WI38 (cell line): ENCODE results near the gene FAXC.

ENCODE experiments used
- H3K4me3 ChIP-seq: 2 replicates; pipeline ENCODE4 v1.5.1; 2011; ENCODE audit warnings: low read depth, mild to moderate bottlenecking, control low read depth, low read length
- TF ChIP-seq, protein P1 (sequence below): IDR thresholded peaks from 2 replicates; pipeline ENCODE4 v1.5.1; 2012; ENCODE audit warnings: low read depth, mild to moderate bottlenecking, control low read depth, low read length

FAXC gene

DNA sequence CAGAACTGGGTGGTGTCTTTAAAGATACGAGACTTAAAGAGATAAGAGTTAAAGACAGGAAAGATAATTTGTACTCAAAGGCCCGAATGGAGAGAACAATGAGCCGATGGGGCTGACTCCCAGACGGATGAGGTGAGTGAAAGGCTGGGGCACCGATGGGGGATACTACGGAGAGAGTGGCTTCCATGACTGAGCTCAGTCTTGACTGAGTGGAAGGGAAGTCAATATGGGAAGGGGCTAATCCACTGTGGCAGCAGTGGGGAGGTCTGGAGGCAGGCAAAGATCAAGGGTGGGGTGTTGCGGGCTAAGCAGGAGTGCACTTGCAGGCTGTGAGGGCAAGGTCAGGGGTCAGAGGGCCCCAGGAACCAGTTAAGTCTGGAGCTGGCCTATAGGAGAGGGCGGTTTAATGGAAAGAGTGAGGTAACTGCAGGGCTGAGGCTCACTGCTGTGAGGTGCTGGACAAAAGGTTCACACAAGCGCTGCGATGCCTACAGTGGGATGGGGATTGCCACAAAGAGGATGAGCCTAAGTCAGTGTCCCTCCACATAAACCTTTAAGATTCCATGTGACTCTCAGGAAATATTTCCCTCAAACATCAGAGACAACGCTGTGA, 42.1 kb downstream of the FAXC start:
- no peak overlapping the region for H3K4me3 ChIP-seq
- TF ChIP-seq, protein P1, sequence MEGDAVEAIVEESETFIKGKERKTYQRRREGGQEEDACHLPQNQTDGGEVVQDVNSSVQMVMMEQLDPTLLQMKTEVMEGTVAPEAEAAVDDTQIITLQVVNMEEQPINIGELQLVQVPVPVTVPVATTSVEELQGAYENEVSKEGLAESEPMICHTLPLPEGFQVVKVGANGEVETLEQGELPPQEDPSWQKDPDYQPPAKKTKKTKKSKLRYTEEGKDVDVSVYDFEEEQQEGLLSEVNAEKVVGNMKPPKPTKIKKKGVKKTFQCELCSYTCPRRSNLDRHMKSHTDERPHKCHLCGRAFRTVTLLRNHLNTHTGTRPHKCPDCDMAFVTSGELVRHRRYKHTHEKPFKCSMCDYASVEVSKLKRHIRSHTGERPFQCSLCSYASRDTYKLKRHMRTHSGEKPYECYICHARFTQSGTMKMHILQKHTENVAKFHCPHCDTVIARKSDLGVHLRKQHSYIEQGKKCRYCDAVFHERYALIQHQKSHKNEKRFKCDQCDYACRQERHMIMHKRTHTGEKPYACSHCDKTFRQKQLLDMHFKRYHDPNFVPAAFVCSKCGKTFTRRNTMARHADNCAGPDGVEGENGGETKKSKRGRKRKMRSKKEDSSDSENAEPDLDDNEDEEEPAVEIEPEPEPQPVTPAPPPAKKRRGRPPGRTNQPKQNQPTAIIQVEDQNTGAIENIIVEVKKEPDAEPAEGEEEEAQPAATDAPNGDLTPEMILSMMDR, result no peak

DNA sequence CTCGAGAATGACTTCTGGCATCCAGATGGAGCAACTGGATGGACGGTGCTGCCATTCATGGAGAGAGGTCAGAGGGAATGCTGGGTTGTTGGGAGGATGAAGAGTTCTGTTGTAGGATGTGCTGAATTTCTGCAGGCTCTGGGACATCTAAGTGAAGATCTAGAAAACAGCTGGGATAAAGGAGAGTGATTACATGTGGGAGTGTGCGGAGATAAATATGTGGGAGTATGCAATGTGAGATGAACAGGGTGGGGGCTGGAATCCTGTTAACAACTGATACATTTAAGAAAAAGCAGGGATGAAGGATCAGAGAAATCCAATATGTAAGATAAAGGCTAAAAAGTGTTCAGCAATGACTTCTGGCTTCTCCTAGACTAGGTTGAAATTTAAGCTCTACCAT, 43.1 kb downstream of the FAXC start:
- TF ChIP-seq, protein P1, result no peak
- H3K4me3 ChIP-seq, result no peak overlapping the region

DNA sequence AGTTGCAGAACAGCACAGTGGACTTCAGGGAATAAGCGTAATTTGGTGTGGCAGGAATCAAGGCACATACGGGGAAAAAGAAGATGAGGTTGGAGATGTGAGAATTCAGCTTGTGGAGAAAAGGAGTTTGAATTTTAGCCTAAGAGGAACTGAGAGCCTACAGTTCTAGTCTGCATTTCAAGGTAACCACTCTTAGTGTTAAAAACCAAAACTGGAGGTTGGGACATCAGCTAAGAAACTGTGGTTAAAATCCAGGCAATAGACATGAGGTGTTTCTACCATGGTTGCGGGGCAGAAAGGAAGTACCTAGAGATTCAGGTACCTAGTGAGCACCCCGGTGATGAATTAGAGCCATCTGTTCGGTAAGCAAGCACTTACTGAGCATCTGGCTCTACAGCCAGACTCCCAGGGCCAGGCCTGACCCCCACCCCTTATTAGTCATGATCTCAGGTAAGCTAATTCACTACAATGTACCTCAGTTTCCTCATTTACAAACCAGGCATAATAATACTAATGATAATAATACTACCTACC, 44.4 kb downstream of the FAXC start:
- no peak overlapping the region for H3K4me3 ChIP-seq
- TF ChIP-seq, protein P1, result no peak

DNA sequence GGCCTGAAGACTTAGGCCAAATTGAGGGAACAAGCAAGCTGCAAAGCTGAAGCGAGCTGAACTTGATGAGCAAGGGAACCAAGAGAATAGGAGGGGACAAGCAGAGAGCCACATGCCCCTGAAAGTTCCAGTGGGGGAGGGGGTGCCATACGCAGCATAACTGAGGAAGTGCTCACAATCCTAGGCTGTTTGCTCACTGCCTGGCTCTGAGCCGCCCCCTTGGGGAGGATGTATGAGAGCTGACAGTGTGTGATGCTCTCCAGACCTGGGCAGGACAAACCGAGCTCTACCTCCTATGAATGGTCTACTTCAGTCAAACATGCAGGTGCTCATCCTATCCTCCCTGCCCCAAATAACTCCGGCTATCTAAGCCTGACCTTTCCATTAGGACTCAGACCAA, 52.1 kb downstream of the FAXC start:
- TF ChIP-seq, protein P1, result no peak
- no peak overlapping the region for H3K4me3 ChIP-seq

DNA sequence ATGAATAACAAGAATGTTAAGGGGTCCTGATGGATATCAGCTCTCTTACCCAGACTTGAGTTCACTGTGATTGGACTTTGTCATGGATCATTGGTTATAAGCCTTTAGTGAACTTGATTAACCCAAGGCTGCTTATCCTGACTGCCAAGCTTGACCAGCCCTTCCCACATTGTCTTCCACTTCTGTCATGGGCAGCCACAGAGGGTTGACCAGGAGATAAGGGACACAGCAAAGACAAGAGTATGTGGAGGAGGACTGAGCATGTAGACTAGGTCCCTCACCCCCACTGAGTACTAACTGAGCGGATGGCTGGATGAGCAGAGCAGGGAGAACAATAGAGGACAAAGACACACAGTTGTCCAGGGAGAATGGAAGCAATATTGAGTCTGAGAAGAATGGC, 52.5 kb downstream of the FAXC start:
- TF ChIP-seq, protein P1, result no peak
- H3K4me3 ChIP-seq, result no peak overlapping the region

DNA sequence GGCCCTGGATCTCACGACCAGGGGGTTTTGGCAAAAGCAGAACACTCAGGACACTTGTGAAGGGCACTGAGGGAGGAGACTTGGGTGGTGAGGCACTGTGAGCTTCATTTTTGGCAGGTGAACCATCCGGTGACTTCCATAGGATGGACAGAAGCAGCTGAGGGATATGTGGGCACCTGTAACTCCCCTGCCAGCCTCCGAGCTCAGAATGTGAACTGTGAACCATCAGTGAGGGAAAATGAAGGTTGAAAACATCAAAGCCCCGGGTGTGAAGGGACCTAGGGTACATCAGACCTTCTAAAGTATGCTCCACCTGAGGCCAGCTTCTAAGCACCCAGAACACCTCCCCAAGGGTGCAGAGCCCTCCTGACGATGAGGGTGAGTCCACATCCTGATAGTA, 53.2 kb downstream of the FAXC start:
- TF ChIP-seq, protein P1, result no peak
- H3K4me3 ChIP-seq, result no peak overlapping the region

DNA sequence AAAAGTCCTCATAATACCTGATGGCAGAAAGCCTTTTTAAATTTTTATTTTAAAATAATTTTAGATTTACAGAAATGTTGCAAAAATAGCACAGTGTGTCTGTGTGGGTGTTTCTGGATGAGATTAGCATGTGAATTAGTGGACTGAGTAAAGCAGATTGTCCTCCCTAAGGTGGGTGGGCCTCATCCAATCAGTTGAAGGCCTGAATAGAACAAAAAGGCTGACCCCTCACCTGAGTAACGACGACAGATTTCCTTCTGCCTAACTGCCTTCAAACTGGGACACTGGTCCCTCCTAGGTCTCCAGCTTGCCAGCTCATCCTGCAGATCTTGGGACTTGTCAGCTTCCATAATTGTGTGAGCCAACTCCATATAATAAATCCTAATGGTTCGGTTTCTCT, 54.2 kb downstream of the FAXC start:
- TF ChIP-seq, protein P1, result no peak
- no peak overlapping the region for H3K4me3 ChIP-seq
